IMR-90 (cell line): ENCODE results near the gene ADD3. TPM values are rescaled to one million over a fixed set of nuclear protein-coding genes. Genes with fewer than 3 reads are reported as not detected.

Source experiments
- ATAC-seq: fragments of 200-7000 bp; cut with Tn5 transposase; 2 replicates; pipeline ENCODE4 v1.9.1; 2020; ENCODE audit warnings: low read depth, mild to moderate bottlenecking, moderate library complexity
- BruUV-seq: library from RNA; stranded (reverse); fragments of 400-500 nt; replicated peaks from 2 replicates; lab custom pipeline; 2021; lab: Mats Ljungman, UMichigan
- CTCF ChIA-PET: fragments of 300-600 bp; formaldehyde crosslinking; extraction: SDS; loops from one replicate; lab custom pipeline; 2021; ENCODE audit warnings: antibody characterized with exemption; lab: Yijun Ruan, JAX
- POLR2A ChIA-PET: fragments of 300-600 bp; sonication (Branson Sonifier 250); formaldehyde crosslinking; loops from one replicate; lab custom pipeline; 2022; ENCODE audit warnings: antibody characterized with exemption; ENCODE audit not compliant: unreplicated experiment; lab: Charles Lee
- DNase-seq: peaks from one replicate; pipeline ENCODE4 v3.0.0; 2013
- H2AFZ ChIP-seq: replicated peaks from 2 replicates; pipeline ENCODE3; 2013; ENCODE audit warnings: low read length, mild to moderate bottlenecking; ENCODE audit not compliant: poor library complexity
- H2AK5ac ChIP-seq: 2 replicates; pipeline ENCODE4 v1.6.1; 2013; ENCODE audit warnings: low read depth, low read length, inconsistent platforms
- H2AK9ac ChIP-seq: replicated peaks from 2 replicates; pipeline ENCODE3; 2013; ENCODE audit warnings: mild to moderate bottlenecking, low read depth, low read length, moderate library complexity; ENCODE audit not compliant: poor library complexity
- H2BK120ac ChIP-seq: 2 replicates; pipeline ENCODE4 v1.6.1; 2013; ENCODE audit warnings: low read depth, low read length, inconsistent platforms
- H2BK15ac ChIP-seq: 3 replicates; pipeline ENCODE4 v1.6.1; 2013; ENCODE audit warnings: low read depth, low read length, inconsistent platforms
- H2BK20ac ChIP-seq: 2 replicates; pipeline ENCODE4 v1.6.1; 2013; ENCODE audit warnings: low read depth, mild to moderate bottlenecking, inconsistent platforms, low read length, moderate library complexity
- H2BK5ac ChIP-seq: 2 replicates; pipeline ENCODE4 v1.6.1; 2013; ENCODE audit warnings: mild to moderate bottlenecking, low read depth, low read length, inconsistent platforms; ENCODE audit not compliant: poor library complexity, severe bottlenecking
- H3K14ac ChIP-seq: replicated peaks from 2 replicates; pipeline ENCODE4 v1.6.1; 2013; ENCODE audit warnings: low read depth, low read length, inconsistent platforms
- H3K18ac ChIP-seq: 2 replicates; pipeline ENCODE4 v1.6.1; 2013; ENCODE audit warnings: low read depth, low read length, control low read depth
- H3K23ac ChIP-seq: 2 replicates; pipeline ENCODE4 v1.6.1; 2013; ENCODE audit warnings: low read depth, low read length, inconsistent platforms
- H3K27ac ChIP-seq: 2 replicates; pipeline ENCODE4 v1.5.1; 2013; ENCODE audit warnings: mild to moderate bottlenecking, control low read depth, low read length; ENCODE audit not compliant: insufficient read depth
- H3K27me3 ChIP-seq: 2 replicates; pipeline ENCODE4 v1.6.1; 2013; ENCODE audit warnings: low read length; ENCODE audit not compliant: control insufficient read depth, insufficient read depth
- H3K36me3 ChIP-seq: 2 replicates; pipeline ENCODE4 v1.6.1; 2013; ENCODE audit warnings: low read length, mixed read lengths; ENCODE audit not compliant: control insufficient read depth, insufficient read depth
- H3K4ac ChIP-seq: 2 replicates; pipeline ENCODE4 v1.6.1; 2013; ENCODE audit warnings: low read depth, low read length, inconsistent platforms
- H3K4me1 ChIP-seq: 2 replicates; pipeline ENCODE4 v1.6.1; 2013; ENCODE audit warnings: low read length, mixed read lengths; ENCODE audit not compliant: control insufficient read depth, insufficient read depth
- H3K4me2 ChIP-seq: 2 replicates; pipeline ENCODE4 v1.6.1; 2013; ENCODE audit warnings: low read depth, mild to moderate bottlenecking, control low read depth, low read length, moderate library complexity
- H3K4me3 ChIP-seq: 2 replicates; pipeline ENCODE4 v1.5.1; 2013; ENCODE audit warnings: low read depth, mild to moderate bottlenecking, control low read depth, low read length, moderate library complexity; ENCODE audit not compliant: insufficient read depth
- H3K56ac ChIP-seq: 2 replicates; pipeline ENCODE4 v1.6.1; 2013; ENCODE audit warnings: low read length, inconsistent platforms; ENCODE audit not compliant: insufficient read depth; ENCODE audit errors: extremely low read depth
- H3K79me1 ChIP-seq, 2 experiments: 2 replicates each; pipeline ENCODE4 v1.6.1; 2013; ENCODE audit warnings: low read length in 2 of 2, inconsistent platforms in 1 of 2, low read depth in 1 of 2
- H3K9ac ChIP-seq: 2 replicates; pipeline ENCODE4 v1.6.1; 2013; ENCODE audit warnings: low read depth, low read length, control low read depth
- H3K9me1 ChIP-seq: 2 replicates; pipeline ENCODE4 v1.6.1; 2013; ENCODE audit warnings: low read length, inconsistent platforms; ENCODE audit not compliant: insufficient read depth
- H3K9me3 ChIP-seq: 2 replicates; pipeline ENCODE4 v1.6.1; 2013; ENCODE audit warnings: low read length; ENCODE audit not compliant: control insufficient read depth, insufficient read depth
- H4K20me1 ChIP-seq: 2 replicates; pipeline ENCODE4 v1.6.1; 2013; ENCODE audit warnings: low read length, inconsistent platforms; ENCODE audit not compliant: insufficient read depth
- H4K5ac ChIP-seq: 2 replicates; pipeline ENCODE4 v1.6.1; 2013; ENCODE audit warnings: mild to moderate bottlenecking, low read depth, low read length, control low read depth
- H4K8ac ChIP-seq, 2 experiments: 2 replicates each; pipeline ENCODE4 v1.6.1; 2013; ENCODE audit warnings: low read depth in 2 of 2, low read length in 2 of 2, control low read depth in 1 of 2, inconsistent platforms in 1 of 2
- H4K91ac ChIP-seq: 2 replicates; pipeline ENCODE4 v1.6.1; 2013; ENCODE audit warnings: low read depth, low read length, inconsistent platforms; ENCODE audit not compliant: insufficient read depth
- BHLHE40 ChIP-seq: fragments of 150-350 bp; IDR thresholded peaks from 2 replicates; pipeline ENCODE4 v1.6.1; 2016; ENCODE audit warnings: mild to moderate bottlenecking, low read depth, low read length
- CEBPB ChIP-seq: IDR thresholded peaks from 2 replicates; pipeline ENCODE4 v1.6.1; 2012; ENCODE audit warnings: low read depth, low read length, improper control_type of control experiment
- CHD1 ChIP-seq: IDR thresholded peaks from 2 replicates; pipeline ENCODE4 v1.6.1; 2012; ENCODE audit warnings: low read depth, low read length, improper control_type of control experiment
- FOS ChIP-seq: fragments of 150-350 bp; IDR thresholded peaks from 2 replicates; pipeline ENCODE4 v1.6.1; 2016; ENCODE audit warnings: low read depth, low read length
- MAFK ChIP-seq: IDR thresholded peaks from 2 replicates; pipeline ENCODE4 v1.6.1; 2012; ENCODE audit warnings: low read depth, low read length, improper control_type of control experiment
- MAZ ChIP-seq: IDR thresholded peaks from 2 replicates; pipeline ENCODE4 v1.6.1; 2012; ENCODE audit warnings: low read depth, mild to moderate bottlenecking, low read length, improper control_type of control experiment, moderate library complexity, borderline replicate concordance
- MXI1 ChIP-seq: IDR thresholded peaks from 2 replicates; pipeline ENCODE4 v1.6.1; 2012; ENCODE audit warnings: low read depth, mild to moderate bottlenecking, low read length, moderate library complexity, borderline replicate concordance
- NFE2L2 ChIP-seq: fragments of 150-350 bp; IDR thresholded peaks from 2 replicates; pipeline ENCODE4 v1.6.1; 2016; ENCODE audit warnings: low read depth, mild to moderate bottlenecking, low read length
- POLR2A ChIP-seq: IDR thresholded peaks from 2 replicates; pipeline ENCODE4 v1.6.1; 2012; ENCODE audit warnings: mild to moderate bottlenecking, low read depth, low read length
- RAD21 ChIP-seq: IDR thresholded peaks from 2 replicates; pipeline ENCODE4 v1.6.1; 2012; ENCODE audit warnings: low read length, improper control_type of control experiment
- RCOR1 ChIP-seq: IDR thresholded peaks from 2 replicates; pipeline ENCODE4 v1.6.1; 2012; ENCODE audit warnings: mild to moderate bottlenecking, low read length, improper control_type of control experiment; ENCODE audit not compliant: insufficient replicate concordance
- RFX5 ChIP-seq: IDR thresholded peaks from 2 replicates; pipeline ENCODE4 v1.8.0; 2012; ENCODE audit warnings: low read depth, mild to moderate bottlenecking, low read length, moderate library complexity
- SMC3 ChIP-seq: fragments of 150-350 bp; IDR thresholded peaks from 2 replicates; pipeline ENCODE4 v1.6.1; 2016; ENCODE audit warnings: low read depth, mild to moderate bottlenecking, antibody characterized with exemption, low read length, moderate library complexity
- WGBS, 2 experiments: methylation state at CpG; one replicate each; pipeline versions ENCODE4 v1.1.5 to v1.1.7; 2013; ENCODE audit warnings: missing lambda C conversion rate in 2 of 2; ENCODE audit not compliant: insufficient read length in 1 of 2; ENCODE audit errors: extremely low coverage in 2 of 2; 5-methylcytosine and 5-hydroxymethylcytosine counted together
- dilution Hi-C: fragments of 300-500 bp; cut with HindIII; formaldehyde crosslinking; loops from one replicate; pipeline ENCODE4 v1.14.3; 2018; ENCODE audit warnings: low sequenced_read_pairs; ENCODE audit not compliant: unreplicated experiment
- in situ Hi-C: fragments of 300-500 bp; cut with MboI; formaldehyde crosslinking; loops from 3 replicates; pipeline ENCODE4 v1.14.3; 2019; ENCODE audit warnings: low sequenced_read_pairs, inconsistent platforms, mixed read lengths
- intact Hi-C: fragments of 100-400 bp; cut with micrococcal nuclease; formaldehyde crosslinking; loops from 2 replicates; pipeline ENCODE4 v1.10.0; 2022
- polyA plus RNA-seq, 3 experiments: library from polyadenylated mRNA; depleted of rRNA; stranded (reverse); fragments of >200 nt; gene quantifications; 2 replicates each; pipeline ENCODE4 v1.2.3, GENCODE V29; 2012; ENCODE audit warnings: low replicate concordance in 1 of 3
- total RNA-seq: library from RNA; depleted of rRNA; stranded (reverse); fragments of >200 nt; gene quantifications from 2 replicates; pipeline ENCODE4 v1.2.3, GENCODE V29; 2012
- TF ChIP-seq, protein P1 (sequence below): fragments of 150-350 bp; IDR thresholded peaks from 2 replicates; pipeline ENCODE4 v1.6.1; 2016; ENCODE audit warnings: low read depth, mild to moderate bottlenecking, low read length, moderate library complexity, borderline replicate concordance
- TF ChIP-seq, protein P2 (sequence below): fragments of 150-350 bp; IDR thresholded peaks from 2 replicates; pipeline ENCODE4 v1.6.1; 2017; ENCODE audit warnings: mild to moderate bottlenecking, antibody characterized with exemption, low read length, low read depth
- TF ChIP-seq, protein P3 (sequence below): conservative IDR thresholded peaks from 2 replicates; pipeline ENCODE4 v1.5.1; 2012; ENCODE audit warnings: mild to moderate bottlenecking, low read depth, low read length, improper control_type of control experiment

ADD3 gene
- total and polyA plus RNA-seq, 2 of the 4 experiments (the other 2 are of a cell fraction): 138 to 212 TPM

DNA sequence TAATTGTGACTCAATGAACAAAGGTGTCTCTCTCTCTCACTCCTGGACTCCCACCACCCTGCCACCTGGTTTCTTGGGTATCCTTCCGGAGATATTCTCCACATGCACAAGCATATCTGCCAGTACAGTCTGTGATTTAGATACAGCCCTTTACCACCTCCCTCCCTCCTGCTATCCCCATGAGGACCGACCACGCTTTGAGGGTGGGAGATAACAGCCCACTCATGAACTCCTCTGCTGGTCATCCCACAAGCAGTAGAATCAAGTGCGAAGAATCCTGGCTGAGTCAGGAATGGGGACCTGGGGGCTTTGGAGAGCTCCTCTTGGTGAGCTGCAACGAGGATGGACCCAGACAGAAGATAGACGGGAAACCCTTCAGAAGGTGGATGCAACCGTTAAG is 171.4 kb downstream of the ADD3 start:
- 68% methylated on average over 3 of the region's 7 CpGs; no CpG with 5 or more reads in 1 of the 2 experiments for WGBS, 2 experiments
- in situ Hi-C loops: no loop called here
- POLR2A ChIA-PET: no interaction called here

More for the DNA sequence above, 171.4 kb downstream of the ADD3 start:
- H2BK5ac ChIP-seq: no peak overlapping the region
- H3K27ac ChIP-seq: no peak overlapping the region
- dilution Hi-C loops (no loop called here), intact Hi-C loops (no loop called here)
- H3K4me3 ChIP-seq: no peak overlapping the region
- H3K9me3 ChIP-seq: no peaks in the 10 kb centered on the region
- no peak overlapping the region for H3K23ac ChIP-seq
- no peak overlapping the region for H3K14ac ChIP-seq
- no peaks in the 10 kb centered on the region for H3K9me1 ChIP-seq
- no peaks in the 10 kb centered on the region for H3K4me1 ChIP-seq
- H4K5ac ChIP-seq: no peak overlapping the region
- H2BK15ac ChIP-seq: no peak overlapping the region
- H4K91ac ChIP-seq: no peak overlapping the region
- H3K4me2 ChIP-seq: no peak overlapping the region
- no peak overlapping the region for H2AFZ ChIP-seq
- ATAC-seq (no peak), DNase-seq (no peak)
- no peak for TF ChIP-seq CEBPB
- no peak for TF ChIP-seq NFE2L2
- TF ChIP-seq SMC3: no peak
- TF ChIP-seq, protein P1, sequence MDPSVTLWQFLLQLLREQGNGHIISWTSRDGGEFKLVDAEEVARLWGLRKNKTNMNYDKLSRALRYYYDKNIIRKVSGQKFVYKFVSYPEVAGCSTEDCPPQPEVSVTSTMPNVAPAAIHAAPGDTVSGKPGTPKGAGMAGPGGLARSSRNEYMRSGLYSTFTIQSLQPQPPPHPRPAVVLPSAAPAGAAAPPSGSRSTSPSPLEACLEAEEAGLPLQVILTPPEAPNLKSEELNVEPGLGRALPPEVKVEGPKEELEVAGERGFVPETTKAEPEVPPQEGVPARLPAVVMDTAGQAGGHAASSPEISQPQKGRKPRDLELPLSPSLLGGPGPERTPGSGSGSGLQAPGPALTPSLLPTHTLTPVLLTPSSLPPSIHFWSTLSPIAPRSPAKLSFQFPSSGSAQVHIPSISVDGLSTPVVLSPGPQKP: no peak
- TF ChIP-seq MXI1: no peak
- no peak for TF ChIP-seq RCOR1
- TF ChIP-seq RFX5: no peak
- TF ChIP-seq CHD1: no peak
- TF ChIP-seq RAD21: no peak
- TF ChIP-seq BHLHE40: no peak
- TF ChIP-seq MAFK: no peak
- TF ChIP-seq, protein P2, sequence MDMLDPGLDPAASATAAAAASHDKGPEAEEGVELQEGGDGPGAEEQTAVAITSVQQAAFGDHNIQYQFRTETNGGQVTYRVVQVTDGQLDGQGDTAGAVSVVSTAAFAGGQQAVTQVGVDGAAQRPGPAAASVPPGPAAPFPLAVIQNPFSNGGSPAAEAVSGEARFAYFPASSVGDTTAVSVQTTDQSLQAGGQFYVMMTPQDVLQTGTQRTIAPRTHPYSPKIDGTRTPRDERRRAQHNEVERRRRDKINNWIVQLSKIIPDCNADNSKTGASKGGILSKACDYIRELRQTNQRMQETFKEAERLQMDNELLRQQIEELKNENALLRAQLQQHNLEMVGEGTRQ: no peak
- no peak for TF ChIP-seq FOS
- no peak for TF ChIP-seq POLR2A
- TF ChIP-seq, protein P3, sequence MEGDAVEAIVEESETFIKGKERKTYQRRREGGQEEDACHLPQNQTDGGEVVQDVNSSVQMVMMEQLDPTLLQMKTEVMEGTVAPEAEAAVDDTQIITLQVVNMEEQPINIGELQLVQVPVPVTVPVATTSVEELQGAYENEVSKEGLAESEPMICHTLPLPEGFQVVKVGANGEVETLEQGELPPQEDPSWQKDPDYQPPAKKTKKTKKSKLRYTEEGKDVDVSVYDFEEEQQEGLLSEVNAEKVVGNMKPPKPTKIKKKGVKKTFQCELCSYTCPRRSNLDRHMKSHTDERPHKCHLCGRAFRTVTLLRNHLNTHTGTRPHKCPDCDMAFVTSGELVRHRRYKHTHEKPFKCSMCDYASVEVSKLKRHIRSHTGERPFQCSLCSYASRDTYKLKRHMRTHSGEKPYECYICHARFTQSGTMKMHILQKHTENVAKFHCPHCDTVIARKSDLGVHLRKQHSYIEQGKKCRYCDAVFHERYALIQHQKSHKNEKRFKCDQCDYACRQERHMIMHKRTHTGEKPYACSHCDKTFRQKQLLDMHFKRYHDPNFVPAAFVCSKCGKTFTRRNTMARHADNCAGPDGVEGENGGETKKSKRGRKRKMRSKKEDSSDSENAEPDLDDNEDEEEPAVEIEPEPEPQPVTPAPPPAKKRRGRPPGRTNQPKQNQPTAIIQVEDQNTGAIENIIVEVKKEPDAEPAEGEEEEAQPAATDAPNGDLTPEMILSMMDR: no peak
- no peak for TF ChIP-seq MAZ
- H3K9ac ChIP-seq: no peak overlapping the region
- no peak overlapping the region for H3K4ac ChIP-seq
- H3K79me1 ChIP-seq: no peaks in the 10 kb centered on the region
- CTCF ChIA-PET: no interaction called here
- no peak overlapping the region for H2AK5ac ChIP-seq
- no peak overlapping the region for H2BK120ac ChIP-seq
- no peak overlapping the region for H2AK9ac ChIP-seq
- no peak overlapping the region for H4K8ac ChIP-seq
- H3K27me3 ChIP-seq: peaks cover 18% of the 10 kb centered on the region
- H2BK20ac ChIP-seq: no peak overlapping the region
- H3K56ac ChIP-seq: no peak overlapping the region
- BruUV-seq: no TSS peak
- no peaks in the 10 kb centered on the region for H3K36me3 ChIP-seq
- H3K18ac ChIP-seq: no peak overlapping the region
- no peaks in the 10 kb centered on the region for H4K20me1 ChIP-seq
